GM12865 (cell line): ENCODE results near the gene LONP1.

Experiments used
- DNase-seq: peaks from one replicate; pipeline ENCODE4 v3.0.0; 2010; ENCODE audit warnings: low read depth
- H3K4me3 ChIP-seq: 2 replicates; pipeline ENCODE4 v1.5.1; 2011; ENCODE audit warnings: mild to moderate bottlenecking, low read depth, low read length, control low read depth
- CTCF ChIP-seq: IDR thresholded peaks from 2 replicates; pipeline ENCODE4 v1.5.1; 2011; ENCODE audit warnings: low read length, control low read depth, low read depth, inconsistent platforms; ENCODE audit not compliant: insufficient read depth; ENCODE audit errors: missing control alignments

LONP1 gene

GRCh38 chr19:5719274-5719960 is 529 bp downstream of the LONP1 start:
- peak overlapping the region; percentile 73 for H3K4me3 ChIP-seq
- DNase-seq = peak; percentile 36
- TF ChIP-seq CTCF = no peak

- H3K4me3 ChIP-seq = peak overlapping the region; percentile 73
- TF ChIP-seq CTCF = no peak
- peak; percentile 70 for DNase-seq
Measured at GRCh38 chr19:5718579-5719273, 1.2 kb downstream of the LONP1 start.

- peak overlapping the region; percentile 73 for H3K4me3 ChIP-seq
- no peak for TF ChIP-seq CTCF
- no peak for DNase-seq
Measured at GRCh38 chr19:5718037-5718578, 1.8 kb downstream of the LONP1 start.

GRCh38 chr19:5717215-5717935 is 2.6 kb downstream of the LONP1 start:
- no peak for DNase-seq
- H3K4me3 ChIP-seq = no peak overlapping the region
- TF ChIP-seq CTCF = no peak

- DNase-seq = no peak
- H3K4me3 ChIP-seq = no peak overlapping the region
- no peak for TF ChIP-seq CTCF
Measured at GRCh38 chr19:5714816-5715215, 5.1 kb downstream of the LONP1 start.

- TF ChIP-seq CTCF = no peak
- no peak overlapping the region for H3K4me3 ChIP-seq
- DNase-seq = no peak
Measured at GRCh38 chr19:5713228-5713627, 6.7 kb downstream of the LONP1 start.
